WTC11 (cell line): ENCODE data around the gene CLDN6. TPM values are rescaled to one million over a fixed set of nuclear protein-coding genes. Genes with fewer than 3 reads are reported as not detected.

Experiments
- ATAC-seq: fragments of 200-7000 bp; cut with Tn5 transposase; 2 replicates; pipeline ENCODE4 v1.10.0; 2021; ENCODE audit warnings: mild to moderate bottlenecking, moderate library complexity
- CTCF ChIA-PET: fragments of 300-600 bp; sonication (Branson Sonifier 250); formaldehyde crosslinking; loops from one replicate; lab custom pipeline; 2021; ENCODE audit warnings: antibody characterized with exemption; lab: Charles Lee
- POLR2A ChIA-PET: fragments of 350-600 bp; sonication (Branson Sonifier 250); formaldehyde crosslinking; loops from one replicate; lab custom pipeline; 2021; ENCODE audit warnings: antibody characterized with exemption; lab: Charles Lee
- DNase-seq: peaks from one replicate; pipeline ENCODE4 v3.0.0; 2021; ENCODE audit warnings: low spot score
- H3K27ac Mint-ChIP-seq: 2 replicates; pipeline ENCODE4 v1.8.0; 2021; ENCODE audit warnings: mixed read lengths
- H3K27me3 Mint-ChIP-seq: 2 replicates; pipeline ENCODE4 v1.8.0; 2021; ENCODE audit warnings: low read depth, mild to moderate bottlenecking, moderate library complexity, mixed read lengths
- H3K36me3 Mint-ChIP-seq: 2 replicates; pipeline ENCODE4 v1.8.0; 2021; ENCODE audit warnings: mixed read lengths
- H3K4me1 Mint-ChIP-seq: 2 replicates; pipeline ENCODE4 v1.8.0; 2022; ENCODE audit warnings: mixed read lengths
- H3K4me3 Mint-ChIP-seq: 2 replicates; pipeline ENCODE4 v1.8.0; 2021; ENCODE audit warnings: mild to moderate bottlenecking, moderate library complexity, mixed read lengths
- H3K9me3 Mint-ChIP-seq: 2 replicates; pipeline ENCODE4 v1.8.0; 2021; ENCODE audit warnings: mixed read lengths
- CREB1 ChIP-seq: sonication (generic); formaldehyde crosslinking; IDR thresholded peaks from 2 replicates; pipeline ENCODE4 v1.8.0; 2023; ENCODE audit warnings: mild to moderate bottlenecking, missing genetic modification reagents
- EMX1 ChIP-seq: fragments of 250-450 bp; sonication (Bioruptor Pico); IDR thresholded peaks from 2 replicates; pipeline ENCODE4 v1.8.0; 2021; ENCODE audit warnings: mild to moderate bottlenecking
- FOXJ3 ChIP-seq: sonication (generic); formaldehyde crosslinking; IDR thresholded peaks from 2 replicates; pipeline ENCODE4 v1.9.0; 2021; ENCODE audit warnings: missing genetic modification reagents, mild to moderate bottlenecking, borderline replicate concordance
- GABPB1 ChIP-seq: sonication (generic); formaldehyde crosslinking; IDR thresholded peaks from 2 replicates; pipeline ENCODE4 v1.8.1; 2023; ENCODE audit warnings: mild to moderate bottlenecking, missing genetic modification reagents
- JAZF1 ChIP-seq: fragments of 250-450 bp; sonication (Bioruptor Pico); IDR thresholded peaks from 2 replicates; pipeline ENCODE4 v1.9.0; 2021; ENCODE audit warnings: moderate library complexity, mild to moderate bottlenecking, inconsistent platforms
- KAT7 ChIP-seq: sonication (generic); formaldehyde crosslinking; IDR thresholded peaks from 2 replicates; pipeline ENCODE4 v1.8.1; 2023; ENCODE audit warnings: missing genetic modification reagents, mild to moderate bottlenecking, borderline replicate concordance
- NFATC4 ChIP-seq: fragments of 250-450 bp; sonication (Bioruptor Pico); IDR thresholded peaks from 2 replicates; pipeline ENCODE4 v1.9.0; 2021; ENCODE audit warnings: mild to moderate bottlenecking
- PRRX2 ChIP-seq: fragments of 250-450 bp; sonication (Bioruptor Pico); IDR thresholded peaks from 2 replicates; pipeline ENCODE4 v1.8.0; 2021; ENCODE audit warnings: mild to moderate bottlenecking
- RORB ChIP-seq: fragments of 250-450 bp; sonication (Bioruptor Pico); IDR thresholded peaks from 2 replicates; pipeline ENCODE4 v1.9.0; 2021; ENCODE audit warnings: mild to moderate bottlenecking
- SOX15 ChIP-seq: fragments of 250-450 bp; sonication (Bioruptor Pico); IDR thresholded peaks from 2 replicates; pipeline ENCODE4 v1.9.0; 2021; ENCODE audit warnings: mild to moderate bottlenecking
- ZNF219 ChIP-seq: sonication (generic); formaldehyde crosslinking; IDR thresholded peaks from 2 replicates; pipeline ENCODE4 v1.8.0; 2023; ENCODE audit warnings: missing genetic modification reagents, mild to moderate bottlenecking, borderline replicate concordance
- ZNF232 ChIP-seq: sonication (generic); formaldehyde crosslinking; IDR thresholded peaks from 2 replicates; pipeline ENCODE4 v1.8.0; 2022; ENCODE audit warnings: mild to moderate bottlenecking, missing genetic modification reagents
- total RNA-seq: library from RNA; stranded (reverse); gene quantifications from 3 replicates; pipeline ENCODE4 v1.2.3, GENCODE V29; 2021
- TF ChIP-seq, protein P1 (sequence below): sonication (generic); formaldehyde crosslinking; IDR thresholded peaks from 2 replicates; pipeline ENCODE4 v1.8.1; 2023; ENCODE audit warnings: mild to moderate bottlenecking, missing genetic modification reagents
- TF ChIP-seq, protein P2 (sequence below): sonication (generic); formaldehyde crosslinking; IDR thresholded peaks from 2 replicates; pipeline ENCODE4 v1.8.1; 2022; ENCODE audit warnings: missing genetic modification reagents, borderline replicate concordance
- TF ChIP-seq, protein P3 (sequence below): sonication (generic); formaldehyde crosslinking; IDR thresholded peaks from 2 replicates; pipeline ENCODE4 v1.8.0; 2023; ENCODE audit warnings: mild to moderate bottlenecking, missing genetic modification reagents
- TF ChIP-seq, protein P4 (sequence below): sonication (generic); formaldehyde crosslinking; IDR thresholded peaks from 2 replicates; pipeline ENCODE4 v1.8.1; 2023; ENCODE audit warnings: mild to moderate bottlenecking, missing genetic modification reagents, borderline replicate concordance
- TF ChIP-seq, protein P5 (sequence below): sonication (generic); formaldehyde crosslinking; IDR thresholded peaks from 2 replicates; pipeline ENCODE4 v1.8.1; 2022; ENCODE audit warnings: mild to moderate bottlenecking, missing genetic modification reagents, moderate library complexity, borderline replicate concordance
- TF ChIP-seq, protein P6 (sequence below): fragments of 250-450 bp; sonication (Bioruptor Pico); IDR thresholded peaks from 2 replicates; pipeline ENCODE4 v1.9.0; 2021; ENCODE audit warnings: mild to moderate bottlenecking
- TF ChIP-seq, protein P7 (sequence below): sonication (generic); formaldehyde crosslinking; IDR thresholded peaks from 2 replicates; pipeline ENCODE4 v1.8.0; 2022; ENCODE audit warnings: mild to moderate bottlenecking, missing genetic modification reagents

CLDN6 gene
- total RNA-seq, 1 experiment from 2014 or later, result 746 TPM

DNA sequence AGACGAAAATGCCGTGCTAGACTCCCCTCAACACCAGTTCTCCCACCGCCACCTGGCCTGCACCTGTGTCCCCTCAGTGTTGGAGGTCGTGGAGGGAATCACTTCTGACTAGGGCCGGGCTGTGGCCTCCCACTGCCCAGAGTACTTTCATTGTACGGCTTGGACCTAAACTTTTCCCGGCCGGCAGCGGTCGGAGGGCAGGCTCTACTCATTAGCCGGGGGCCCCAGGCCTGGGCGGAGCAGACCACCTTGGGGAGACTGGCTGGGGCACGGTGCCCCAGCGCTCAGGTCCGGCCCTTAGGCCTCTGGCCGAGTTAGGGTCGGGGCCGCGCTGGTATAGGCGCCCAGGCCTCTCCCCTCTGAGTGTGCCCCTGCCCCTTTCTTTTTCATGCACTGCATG lies 639 bp downstream of the CLDN6 start (continued):
- TF ChIP-seq, protein P1, sequence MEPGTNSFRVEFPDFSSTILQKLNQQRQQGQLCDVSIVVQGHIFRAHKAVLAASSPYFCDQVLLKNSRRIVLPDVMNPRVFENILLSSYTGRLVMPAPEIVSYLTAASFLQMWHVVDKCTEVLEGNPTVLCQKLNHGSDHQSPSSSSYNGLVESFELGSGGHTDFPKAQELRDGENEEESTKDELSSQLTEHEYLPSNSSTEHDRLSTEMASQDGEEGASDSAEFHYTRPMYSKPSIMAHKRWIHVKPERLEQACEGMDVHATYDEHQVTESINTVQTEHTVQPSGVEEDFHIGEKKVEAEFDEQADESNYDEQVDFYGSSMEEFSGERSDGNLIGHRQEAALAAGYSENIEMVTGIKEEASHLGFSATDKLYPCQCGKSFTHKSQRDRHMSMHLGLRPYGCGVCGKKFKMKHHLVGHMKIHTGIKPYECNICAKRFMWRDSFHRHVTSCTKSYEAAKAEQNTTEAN (CRISPR knock-in tag), result no peak
- no peak for TF ChIP-seq ZNF232
- no peak for TF ChIP-seq GABPB1

DNA sequence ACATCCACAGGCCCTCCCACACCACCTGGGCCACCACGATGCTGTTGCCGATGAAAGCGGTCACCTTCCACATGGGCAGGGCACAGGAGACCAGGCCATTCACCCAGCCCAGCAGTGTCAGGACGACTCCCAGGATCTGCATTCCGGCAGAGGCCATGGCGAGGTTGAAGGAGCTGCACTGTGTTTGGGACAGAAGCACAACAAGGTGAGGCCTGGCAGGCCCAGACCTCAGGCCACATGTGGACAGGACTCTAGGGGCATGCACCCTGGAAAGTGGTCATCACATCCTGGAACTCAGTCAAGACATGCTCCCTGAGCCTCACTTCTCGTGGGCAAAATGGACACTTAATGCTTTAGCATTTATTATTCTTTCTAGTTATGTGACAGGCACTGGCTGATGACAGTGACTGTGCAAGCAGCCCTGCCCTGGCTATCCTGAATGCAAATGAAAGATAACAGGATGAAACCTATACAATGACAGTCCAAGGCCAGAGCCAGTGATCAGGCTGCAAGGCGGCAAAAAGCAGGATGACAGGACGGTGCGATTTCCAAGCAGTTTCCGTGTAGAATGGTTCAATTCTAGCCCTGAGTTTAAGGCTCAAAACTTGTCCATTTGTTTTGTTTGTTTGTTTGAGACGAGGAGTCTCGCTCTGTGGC lies 2.0 kb downstream of the CLDN6 start:
- H3K27me3 Mint-ChIP-seq, result peaks cover 5% of the 10 kb centered on the region; the same call in 1 of the 2 replicates
- DNase-seq (no peak), ATAC-seq (no peak)
- TF ChIP-seq ZNF219 (CRISPR knock-in tag) (no peak), SOX15 (CRISPR knock-in tag) (no peak), PRRX2 (CRISPR knock-in tag) (no peak), JAZF1 (CRISPR knock-in tag) (no peak), EMX1 (CRISPR knock-in tag) (0 out of 2 replicates have a peak, but pooled peaks have one; percentile 35), RORB (CRISPR knock-in tag) (no peak), NFATC4 (CRISPR knock-in tag) (0 out of 2 replicates have a peak, but pooled peaks have one; percentile 26), FOXJ3 (CRISPR knock-in tag) (no peak), KAT7 (no peak), CREB1 (no peak), ZNF232 (no peak)
- TF ChIP-seq, protein P2, sequence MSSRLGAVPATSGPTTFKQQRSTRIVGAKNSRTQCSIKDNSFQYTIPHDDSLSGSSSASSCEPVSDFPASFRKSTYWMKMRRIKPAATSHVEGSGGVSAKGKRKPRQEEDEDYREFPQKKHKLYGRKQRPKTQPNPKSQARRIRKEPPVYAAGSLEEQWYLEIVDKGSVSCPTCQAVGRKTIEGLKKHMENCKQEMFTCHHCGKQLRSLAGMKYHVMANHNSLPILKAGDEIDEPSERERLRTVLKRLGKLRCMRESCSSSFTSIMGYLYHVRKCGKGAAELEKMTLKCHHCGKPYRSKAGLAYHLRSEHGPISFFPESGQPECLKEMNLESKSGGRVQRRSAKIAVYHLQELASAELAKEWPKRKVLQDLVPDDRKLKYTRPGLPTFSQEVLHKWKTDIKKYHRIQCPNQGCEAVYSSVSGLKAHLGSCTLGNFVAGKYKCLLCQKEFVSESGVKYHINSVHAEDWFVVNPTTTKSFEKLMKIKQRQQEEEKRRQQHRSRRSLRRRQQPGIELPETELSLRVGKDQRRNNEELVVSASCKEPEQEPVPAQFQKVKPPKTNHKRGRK, result no peak
- TF ChIP-seq, protein P3, sequence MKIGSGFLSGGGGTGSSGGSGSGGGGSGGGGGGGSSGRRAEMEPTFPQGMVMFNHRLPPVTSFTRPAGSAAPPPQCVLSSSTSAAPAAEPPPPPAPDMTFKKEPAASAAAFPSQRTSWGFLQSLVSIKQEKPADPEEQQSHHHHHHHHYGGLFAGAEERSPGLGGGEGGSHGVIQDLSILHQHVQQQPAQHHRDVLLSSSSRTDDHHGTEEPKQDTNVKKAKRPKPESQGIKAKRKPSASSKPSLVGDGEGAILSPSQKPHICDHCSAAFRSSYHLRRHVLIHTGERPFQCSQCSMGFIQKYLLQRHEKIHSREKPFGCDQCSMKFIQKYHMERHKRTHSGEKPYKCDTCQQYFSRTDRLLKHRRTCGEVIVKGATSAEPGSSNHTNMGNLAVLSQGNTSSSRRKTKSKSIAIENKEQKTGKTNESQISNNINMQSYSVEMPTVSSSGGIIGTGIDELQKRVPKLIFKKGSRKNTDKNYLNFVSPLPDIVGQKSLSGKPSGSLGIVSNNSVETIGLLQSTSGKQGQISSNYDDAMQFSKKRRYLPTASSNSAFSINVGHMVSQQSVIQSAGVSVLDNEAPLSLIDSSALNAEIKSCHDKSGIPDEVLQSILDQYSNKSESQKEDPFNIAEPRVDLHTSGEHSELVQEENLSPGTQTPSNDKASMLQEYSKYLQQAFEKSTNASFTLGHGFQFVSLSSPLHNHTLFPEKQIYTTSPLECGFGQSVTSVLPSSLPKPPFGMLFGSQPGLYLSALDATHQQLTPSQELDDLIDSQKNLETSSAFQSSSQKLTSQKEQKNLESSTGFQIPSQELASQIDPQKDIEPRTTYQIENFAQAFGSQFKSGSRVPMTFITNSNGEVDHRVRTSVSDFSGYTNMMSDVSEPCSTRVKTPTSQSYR (CRISPR knock-in tag), result no peak
- TF ChIP-seq, protein P4, sequence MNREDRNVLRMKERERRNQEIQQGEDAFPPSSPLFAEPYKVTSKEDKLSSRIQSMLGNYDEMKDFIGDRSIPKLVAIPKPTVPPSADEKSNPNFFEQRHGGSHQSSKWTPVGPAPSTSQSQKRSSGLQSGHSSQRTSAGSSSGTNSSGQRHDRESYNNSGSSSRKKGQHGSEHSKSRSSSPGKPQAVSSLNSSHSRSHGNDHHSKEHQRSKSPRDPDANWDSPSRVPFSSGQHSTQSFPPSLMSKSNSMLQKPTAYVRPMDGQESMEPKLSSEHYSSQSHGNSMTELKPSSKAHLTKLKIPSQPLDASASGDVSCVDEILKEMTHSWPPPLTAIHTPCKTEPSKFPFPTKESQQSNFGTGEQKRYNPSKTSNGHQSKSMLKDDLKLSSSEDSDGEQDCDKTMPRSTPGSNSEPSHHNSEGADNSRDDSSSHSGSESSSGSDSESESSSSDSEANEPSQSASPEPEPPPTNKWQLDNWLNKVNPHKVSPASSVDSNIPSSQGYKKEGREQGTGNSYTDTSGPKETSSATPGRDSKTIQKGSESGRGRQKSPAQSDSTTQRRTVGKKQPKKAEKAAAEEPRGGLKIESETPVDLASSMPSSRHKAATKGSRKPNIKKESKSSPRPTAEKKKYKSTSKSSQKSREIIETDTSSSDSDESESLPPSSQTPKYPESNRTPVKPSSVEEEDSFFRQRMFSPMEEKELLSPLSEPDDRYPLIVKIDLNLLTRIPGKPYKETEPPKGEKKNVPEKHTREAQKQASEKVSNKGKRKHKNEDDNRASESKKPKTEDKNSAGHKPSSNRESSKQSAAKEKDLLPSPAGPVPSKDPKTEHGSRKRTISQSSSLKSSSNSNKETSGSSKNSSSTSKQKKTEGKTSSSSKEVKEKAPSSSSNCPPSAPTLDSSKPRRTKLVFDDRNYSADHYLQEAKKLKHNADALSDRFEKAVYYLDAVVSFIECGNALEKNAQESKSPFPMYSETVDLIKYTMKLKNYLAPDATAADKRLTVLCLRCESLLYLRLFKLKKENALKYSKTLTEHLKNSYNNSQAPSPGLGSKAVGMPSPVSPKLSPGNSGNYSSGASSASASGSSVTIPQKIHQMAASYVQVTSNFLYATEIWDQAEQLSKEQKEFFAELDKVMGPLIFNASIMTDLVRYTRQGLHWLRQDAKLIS (CRISPR knock-in tag), result no peak
- TF ChIP-seq, protein P5, sequence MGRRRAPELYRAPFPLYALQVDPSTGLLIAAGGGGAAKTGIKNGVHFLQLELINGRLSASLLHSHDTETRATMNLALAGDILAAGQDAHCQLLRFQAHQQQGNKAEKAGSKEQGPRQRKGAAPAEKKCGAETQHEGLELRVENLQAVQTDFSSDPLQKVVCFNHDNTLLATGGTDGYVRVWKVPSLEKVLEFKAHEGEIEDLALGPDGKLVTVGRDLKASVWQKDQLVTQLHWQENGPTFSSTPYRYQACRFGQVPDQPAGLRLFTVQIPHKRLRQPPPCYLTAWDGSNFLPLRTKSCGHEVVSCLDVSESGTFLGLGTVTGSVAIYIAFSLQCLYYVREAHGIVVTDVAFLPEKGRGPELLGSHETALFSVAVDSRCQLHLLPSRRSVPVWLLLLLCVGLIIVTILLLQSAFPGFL (CRISPR knock-in tag), result no peak
- TF ChIP-seq, protein P1 (CRISPR knock-in tag), result no peak
- TF ChIP-seq, protein P6, sequence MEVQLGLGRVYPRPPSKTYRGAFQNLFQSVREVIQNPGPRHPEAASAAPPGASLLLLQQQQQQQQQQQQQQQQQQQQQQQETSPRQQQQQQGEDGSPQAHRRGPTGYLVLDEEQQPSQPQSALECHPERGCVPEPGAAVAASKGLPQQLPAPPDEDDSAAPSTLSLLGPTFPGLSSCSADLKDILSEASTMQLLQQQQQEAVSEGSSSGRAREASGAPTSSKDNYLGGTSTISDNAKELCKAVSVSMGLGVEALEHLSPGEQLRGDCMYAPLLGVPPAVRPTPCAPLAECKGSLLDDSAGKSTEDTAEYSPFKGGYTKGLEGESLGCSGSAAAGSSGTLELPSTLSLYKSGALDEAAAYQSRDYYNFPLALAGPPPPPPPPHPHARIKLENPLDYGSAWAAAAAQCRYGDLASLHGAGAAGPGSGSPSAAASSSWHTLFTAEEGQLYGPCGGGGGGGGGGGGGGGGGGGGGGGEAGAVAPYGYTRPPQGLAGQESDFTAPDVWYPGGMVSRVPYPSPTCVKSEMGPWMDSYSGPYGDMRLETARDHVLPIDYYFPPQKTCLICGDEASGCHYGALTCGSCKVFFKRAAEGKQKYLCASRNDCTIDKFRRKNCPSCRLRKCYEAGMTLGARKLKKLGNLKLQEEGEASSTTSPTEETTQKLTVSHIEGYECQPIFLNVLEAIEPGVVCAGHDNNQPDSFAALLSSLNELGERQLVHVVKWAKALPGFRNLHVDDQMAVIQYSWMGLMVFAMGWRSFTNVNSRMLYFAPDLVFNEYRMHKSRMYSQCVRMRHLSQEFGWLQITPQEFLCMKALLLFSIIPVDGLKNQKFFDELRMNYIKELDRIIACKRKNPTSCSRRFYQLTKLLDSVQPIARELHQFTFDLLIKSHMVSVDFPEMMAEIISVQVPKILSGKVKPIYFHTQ, result 0 out of 2 replicates have a peak, but pooled peaks have one; percentile 38
- TF ChIP-seq, protein P7, sequence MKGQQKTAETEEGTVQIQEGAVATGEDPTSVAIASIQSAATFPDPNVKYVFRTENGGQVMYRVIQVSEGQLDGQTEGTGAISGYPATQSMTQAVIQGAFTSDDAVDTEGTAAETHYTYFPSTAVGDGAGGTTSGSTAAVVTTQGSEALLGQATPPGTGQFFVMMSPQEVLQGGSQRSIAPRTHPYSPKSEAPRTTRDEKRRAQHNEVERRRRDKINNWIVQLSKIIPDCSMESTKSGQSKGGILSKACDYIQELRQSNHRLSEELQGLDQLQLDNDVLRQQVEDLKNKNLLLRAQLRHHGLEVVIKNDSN (CRISPR knock-in tag), result no peak
- H3K4me3 Mint-ChIP-seq, result peak overlapping the region; percentile 93
- H3K27ac Mint-ChIP-seq, result peak overlapping the region; percentile 96
- ChIA-PET CTCF (interaction anchor here (0.6 to 3.0 kb wide), 4 partner anchors 11 to 43 kb away, joined by 3 to 35 read pairs (median 10); no protein-coding TSS in a partner anchor), POLR2A (interaction anchor here (6.3 to 17.1 kb wide), 2 partner anchors 10 to 14 kb away, joined by 87 to 502 read pairs; partner anchors contain the start of gene CLDN9)
- H3K4me1 Mint-ChIP-seq, result peaks cover 69% of the 10 kb centered on the region
- H3K36me3 Mint-ChIP-seq, result peaks cover 21% of the 10 kb centered on the region
- no peaks in the 10 kb centered on the region for H3K9me3 Mint-ChIP-seq
